Karpas-422 (cell line): Measurements from ENCODE around the gene RELA. TPM values are rescaled to one million over a fixed set of nuclear protein-coding genes. Genes with fewer than 3 reads are reported as not detected.

Experiments
- DNase-seq: peaks from one replicate; pipeline ENCODE4 v3.0.0-alpha.2; 2015
- H2AFZ ChIP-seq: fragments of 200-600 bp; sonication (generic); 2 replicates; pipeline ENCODE4 v1.6.1; 2014; ENCODE audit warnings: antibody characterized with exemption, low read length, mixed read lengths
- H3K27ac ChIP-seq: fragments of 200-600 bp; sonication (generic); 2 replicates; pipeline ENCODE4 v1.5.1; 2014; ENCODE audit warnings: mild to moderate bottlenecking, low read length, moderate library complexity
- H3K27me3 ChIP-seq: fragments of 200-600 bp; sonication (generic); 2 replicates; pipeline ENCODE4 v1.6.1; 2014; ENCODE audit warnings: low read length, mixed read lengths
- H3K36me3 ChIP-seq: fragments of 200-600 bp; sonication (generic); 2 replicates; pipeline ENCODE4 v1.6.1; 2014; ENCODE audit warnings: low read length, mixed read lengths; ENCODE audit not compliant: insufficient read depth
- H3K4me1 ChIP-seq: fragments of 200-600 bp; sonication (generic); 2 replicates; pipeline ENCODE4 v1.6.1; 2014; ENCODE audit warnings: mild to moderate bottlenecking, low read length, mixed read lengths
- H3K4me2 ChIP-seq: fragments of 200-600 bp; sonication (generic); 2 replicates; pipeline ENCODE4 v1.6.1; 2014; ENCODE audit warnings: low read length, low read depth, mild to moderate bottlenecking; ENCODE audit not compliant: poor library complexity, severe bottlenecking
- H3K4me3 ChIP-seq: fragments of 200-600 bp; sonication (generic); 2 replicates; pipeline ENCODE4 v1.5.1; 2014; ENCODE audit warnings: mild to moderate bottlenecking, antibody characterized with exemption, low read length, mixed read lengths
- H3K79me2 ChIP-seq: fragments of 200-600 bp; sonication (generic); 2 replicates; pipeline ENCODE4 v1.6.1; 2014; ENCODE audit warnings: mild to moderate bottlenecking, low read length, mixed read lengths
- H3K9ac ChIP-seq: fragments of 200-600 bp; sonication (generic); 2 replicates; pipeline ENCODE4 v1.6.0; 2014; ENCODE audit warnings: low read length
- H3K9me2 ChIP-seq: fragments of 200-600 bp; sonication (generic), shearing (Covaris generic); replicated peaks from 2 replicates; pipeline ENCODE4 v1.6.0; 2014; ENCODE audit warnings: mild to moderate bottlenecking, low read length, moderate library complexity; ENCODE audit not compliant: insufficient read depth
- H3K9me3 ChIP-seq: fragments of 300-700, 200-600 bp; sonication (generic); 2 replicates; pipeline ENCODE4 v1.6.1; 2014; ENCODE audit warnings: low read length, mixed read lengths
- H4K20me1 ChIP-seq: fragments of 200-600 bp; sonication (generic); 2 replicates; pipeline ENCODE4 v1.6.1; 2014; ENCODE audit warnings: mild to moderate bottlenecking, antibody characterized with exemption, low read length, low read depth; ENCODE audit not compliant: insufficient read depth
- total RNA-seq: library from RNA; depleted of rRNA; stranded (reverse); fragments of >200 nt; shearing (Covaris generic); gene quantifications from 2 replicates; pipeline ENCODE4 v1.2.3, GENCODE V29; 2014; ENCODE audit warnings: low replicate concordance

RELA gene
- total RNA-seq, 1 experiment from 2014 or later = 44.0 TPM

DNA sequence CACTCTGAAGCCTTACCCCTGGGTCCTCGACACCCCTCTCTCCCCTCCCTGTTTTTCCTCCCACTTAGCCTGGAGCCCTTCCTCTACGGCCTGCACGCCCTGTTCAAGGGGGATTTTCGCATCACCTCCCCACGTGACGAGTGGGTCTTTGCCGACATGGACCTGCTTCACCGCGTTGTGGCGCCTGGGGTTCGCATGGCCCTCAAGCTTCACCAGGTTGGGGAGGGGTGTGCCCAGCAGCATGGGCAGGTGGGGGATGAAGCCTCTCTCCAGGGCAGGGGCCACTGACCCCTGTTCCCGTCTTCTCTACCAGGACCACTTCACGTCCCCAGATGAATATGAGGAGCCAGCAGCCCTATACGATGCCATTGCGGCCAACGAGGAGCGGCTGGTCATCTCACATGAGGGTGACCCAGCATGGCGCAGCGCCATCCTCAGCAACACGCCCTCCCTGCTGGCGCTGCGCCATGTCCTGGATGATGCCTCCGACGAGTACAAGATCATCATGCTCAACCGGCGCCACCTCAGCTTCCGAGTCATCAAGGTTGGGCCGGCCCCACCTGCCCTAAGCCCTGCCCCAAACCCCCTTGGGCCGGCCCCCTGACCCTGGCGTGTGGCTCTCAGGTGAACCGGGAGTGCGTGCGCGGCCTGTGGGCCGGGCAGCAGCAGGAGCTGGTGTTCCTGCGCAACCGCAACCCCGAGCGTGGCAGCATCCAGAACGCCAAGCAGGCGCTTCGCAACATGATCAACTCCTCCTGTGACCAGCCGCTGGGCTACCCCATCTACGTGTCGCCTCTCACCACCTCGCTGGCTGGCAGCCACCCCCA lies 27.6 kb downstream of the RELA start:
- Histone ChIP-seq H3K9me3 (no peaks in the 10 kb centered on the region), H3K4me2 (no peak overlapping the region), H3K79me2 (no peaks in the 10 kb centered on the region), H3K27ac (no peak overlapping the region), H2AFZ (no peak overlapping the region), H3K9ac (no peak overlapping the region), H3K9me2 (no peaks in the 10 kb centered on the region), H3K4me3 (no peak overlapping the region), H3K36me3 (0 out of 2 replicates have a peak, but pooled peaks cover 5% of the 10 kb centered on the region), H3K4me1 (peaks cover 26% of the 10 kb centered on the region), H3K27me3 (no peaks in the 10 kb centered on the region), H4K20me1 (no peaks in the 10 kb centered on the region)
- no peak for DNase-seq

DNA sequence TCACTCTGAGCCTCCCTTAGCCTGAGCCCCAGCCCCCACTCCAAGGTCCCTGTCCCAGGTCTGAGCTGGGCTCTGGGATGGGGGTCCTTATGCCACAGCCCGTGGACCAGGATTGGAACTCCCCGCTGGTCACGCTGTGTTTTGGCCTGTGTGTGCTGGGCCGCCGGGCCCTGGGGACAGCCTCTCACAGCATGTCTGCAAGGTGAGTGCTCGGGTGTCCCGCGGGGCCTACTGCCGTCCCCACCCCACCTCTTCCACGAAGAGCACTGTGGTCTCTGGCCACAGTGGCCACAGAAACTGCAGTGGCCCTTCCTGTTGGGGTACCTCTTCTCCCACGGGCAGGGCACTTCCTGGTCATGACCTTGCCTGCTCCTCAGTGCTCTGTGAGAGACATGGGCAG lies 28.3 kb downstream of the RELA start:
- Histone ChIP-seq H3K27me3 (no peaks in the 10 kb centered on the region), H4K20me1 (no peaks in the 10 kb centered on the region), H3K27ac (no peak overlapping the region), H3K9me3 (no peaks in the 10 kb centered on the region), H3K9me2 (no peaks in the 10 kb centered on the region), H3K36me3 (0 out of 2 replicates have a peak, but pooled peaks cover 7% of the 10 kb centered on the region), H3K4me2 (no peak overlapping the region), H3K79me2 (no peaks in the 10 kb centered on the region), H3K4me1 (peaks cover 19% of the 10 kb centered on the region), H3K4me3 (no peak overlapping the region), H3K9ac (no peak overlapping the region), H2AFZ (no peak overlapping the region)
- DNase-seq = no peak

DNA sequence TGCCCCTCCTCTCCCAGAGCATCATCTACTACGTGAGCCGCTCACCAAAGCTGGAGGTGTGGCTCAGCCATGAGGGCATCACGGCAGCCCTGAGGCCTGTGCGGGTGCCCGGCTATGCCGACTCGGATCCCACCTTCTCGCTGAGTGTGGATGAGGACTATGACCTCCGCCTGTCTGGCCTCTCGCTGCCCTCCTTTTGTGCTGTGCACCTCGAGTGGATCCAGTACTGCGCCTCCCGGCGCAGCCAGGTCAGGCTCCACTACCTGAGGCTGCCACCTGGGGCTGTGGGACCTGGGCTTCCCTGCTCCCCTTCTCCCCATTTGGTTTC lies 28.6 kb downstream of the RELA start:
- Histone ChIP-seq H3K36me3 (peaks cover 8% of the 10 kb centered on the region; the same call in 1 of the 2 replicates), H3K79me2 (no peaks in the 10 kb centered on the region), H4K20me1 (no peaks in the 10 kb centered on the region), H3K9me2 (no peaks in the 10 kb centered on the region), H3K27me3 (no peaks in the 10 kb centered on the region), H3K9me3 (no peaks in the 10 kb centered on the region), H3K4me1 (peaks cover 15% of the 10 kb centered on the region), H2AFZ (no peak overlapping the region), H3K4me3 (no peak overlapping the region), H3K27ac (no peak overlapping the region), H3K9ac (no peak overlapping the region), H3K4me2 (no peak overlapping the region)
- no peak for DNase-seq

DNA sequence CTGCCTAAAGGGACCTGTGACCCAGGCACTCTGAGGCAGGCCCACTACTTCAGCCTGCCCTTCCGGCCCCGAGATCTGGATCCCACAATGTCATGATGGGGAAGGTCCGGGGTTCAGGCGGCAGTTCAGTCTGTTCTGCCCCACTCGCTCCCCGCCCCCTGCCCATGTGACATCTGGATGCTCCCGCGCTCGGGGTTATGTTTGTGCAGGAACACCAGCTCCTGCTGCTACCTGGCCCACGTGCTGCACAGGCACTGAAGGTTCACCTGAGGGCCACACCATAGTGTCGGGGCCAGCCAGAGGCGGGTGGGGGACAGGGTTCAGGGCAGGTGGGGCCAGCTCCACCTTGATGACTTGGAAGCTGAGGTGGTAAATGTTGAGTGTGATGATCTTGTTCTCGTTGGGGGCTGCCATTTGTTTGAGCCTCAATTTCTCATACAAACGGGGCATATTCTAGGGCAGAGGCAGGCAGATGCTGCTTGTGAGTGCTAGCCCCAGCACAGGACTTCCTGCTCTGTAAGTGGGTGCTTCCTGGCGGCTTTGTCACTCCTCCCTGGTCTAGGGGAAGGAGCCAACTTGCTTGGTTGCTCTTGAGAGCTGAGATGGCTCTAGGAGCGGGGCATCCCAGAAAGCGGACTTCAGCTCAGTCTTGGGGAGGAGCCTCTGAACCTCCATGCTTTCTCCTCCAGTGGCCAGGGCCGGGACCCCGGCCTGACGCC lies 29.2 kb downstream of the RELA start:
- Histone ChIP-seq H3K9me3 (no peaks in the 10 kb centered on the region), H3K4me2 (no peak overlapping the region), H3K4me1 (peaks cover 10% of the 10 kb centered on the region), H3K9ac (no peak overlapping the region), H3K4me3 (no peak overlapping the region), H3K27me3 (no peaks in the 10 kb centered on the region), H3K36me3 (peaks cover 8% of the 10 kb centered on the region; the same call in 1 of the 2 replicates), H4K20me1 (no peaks in the 10 kb centered on the region), H3K27ac (no peak overlapping the region), H3K9me2 (no peaks in the 10 kb centered on the region), H2AFZ (no peak overlapping the region), H3K79me2 (no peaks in the 10 kb centered on the region)
- DNase-seq = no peak

DNA sequence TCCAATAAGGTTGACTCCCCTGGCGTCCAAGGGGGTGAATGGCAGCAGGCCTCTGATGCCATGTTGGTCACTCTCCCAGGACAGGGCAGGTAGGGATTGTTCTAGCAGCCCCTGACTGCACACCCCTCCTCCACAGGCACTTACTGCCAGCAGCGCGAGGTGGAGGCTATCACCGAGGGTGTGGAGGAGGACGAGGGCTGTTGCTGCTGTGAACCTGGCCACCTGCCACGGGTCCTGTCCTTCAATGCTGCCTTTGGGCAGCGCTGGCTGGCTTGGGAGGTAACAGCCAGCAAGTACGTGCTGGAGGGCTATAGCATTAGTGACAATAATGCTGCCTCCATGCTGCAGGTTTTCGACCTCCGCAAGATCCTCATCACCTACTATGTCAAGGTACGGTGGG lies 32.5 kb downstream of the RELA start:
- DNase-seq = no peak
- Histone ChIP-seq H4K20me1 (0 out of 2 replicates have a peak, but pooled peaks cover 9% of the 10 kb centered on the region), H3K4me3 (no peak overlapping the region), H3K4me2 (no peak overlapping the region), H2AFZ (no peak overlapping the region), H3K9ac (no peak overlapping the region), H3K27me3 (no peaks in the 10 kb centered on the region), H3K36me3 (peaks cover 25% of the 10 kb centered on the region; the same call in 1 of the 2 replicates), H3K4me1 (no peaks in the 10 kb centered on the region), H3K9me3 (no peaks in the 10 kb centered on the region), H3K9me2 (no peaks in the 10 kb centered on the region), H3K79me2 (no peaks in the 10 kb centered on the region), H3K27ac (no peak overlapping the region)

DNA sequence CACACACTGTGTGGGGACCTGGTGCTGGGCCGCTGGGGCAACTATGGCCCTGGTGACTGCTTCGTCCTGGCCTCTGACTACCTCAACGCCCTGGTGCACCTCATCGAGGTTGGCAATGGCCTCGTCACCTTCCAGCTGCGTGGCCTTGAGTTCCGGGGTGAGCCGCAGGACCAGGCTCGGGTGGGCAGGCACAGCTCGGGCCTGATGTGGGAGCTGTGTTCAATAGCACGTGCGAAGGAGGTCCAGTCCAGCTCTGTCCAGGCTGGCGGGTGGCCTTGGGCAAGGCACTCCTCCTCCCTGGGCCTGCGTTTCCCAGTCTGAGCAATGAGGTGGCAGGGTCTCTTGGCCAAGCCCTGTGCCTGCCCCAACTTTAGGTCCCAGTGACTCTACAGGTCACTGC lies 33.1 kb downstream of the RELA start:
- no peak for DNase-seq
- H4K20me1 ChIP-seq = 0 out of 2 replicates have a peak, but pooled peaks cover 9% of the 10 kb centered on the region
- no peak overlapping the region for H3K27ac ChIP-seq
- no peaks in the 10 kb centered on the region for H3K79me2 ChIP-seq
- H3K4me2 ChIP-seq = no peak overlapping the region
- no peak overlapping the region for H2AFZ ChIP-seq
- no peaks in the 10 kb centered on the region for H3K4me1 ChIP-seq
- no peak overlapping the region for H3K4me3 ChIP-seq
- H3K9ac ChIP-seq = no peak overlapping the region
- no peaks in the 10 kb centered on the region for H3K9me2 ChIP-seq
- H3K27me3 ChIP-seq = no peaks in the 10 kb centered on the region
- H3K36me3 ChIP-seq = peaks cover 20% of the 10 kb centered on the region; the same call in 1 of the 2 replicates
- H3K9me3 ChIP-seq = no peaks in the 10 kb centered on the region

DNA sequence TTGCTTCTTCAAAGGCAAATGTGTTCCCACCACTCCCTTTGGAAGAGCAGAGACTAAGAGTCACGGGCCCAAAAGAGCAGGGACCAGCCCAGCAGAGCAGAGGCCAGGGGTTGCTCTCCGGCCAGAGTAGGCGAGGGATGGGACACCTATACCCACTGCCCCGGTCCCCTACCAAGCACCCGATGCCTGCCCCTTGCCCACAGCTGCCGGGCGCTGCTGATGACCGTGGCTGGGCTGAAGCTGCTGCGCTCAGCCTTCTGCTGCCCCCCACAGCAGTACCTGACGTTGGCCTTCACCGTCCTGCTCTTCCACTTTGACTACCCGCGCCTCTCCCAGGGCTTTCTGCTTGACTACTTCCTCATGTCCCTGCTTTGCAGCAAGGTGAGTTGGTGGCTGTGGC lies 35.5 kb downstream of the RELA start:
- H3K9ac ChIP-seq = no peak overlapping the region
- H3K36me3 ChIP-seq = peaks cover 20% of the 10 kb centered on the region; the same call in 1 of the 2 replicates
- no peaks in the 10 kb centered on the region for H3K27me3 ChIP-seq
- DNase-seq = no peak
- 0 out of 2 replicates have a peak, but pooled peaks cover 9% of the 10 kb centered on the region for H4K20me1 ChIP-seq
- no peaks in the 10 kb centered on the region for H3K9me2 ChIP-seq
- H3K4me2 ChIP-seq = no peak overlapping the region
- H3K9me3 ChIP-seq = no peaks in the 10 kb centered on the region
- H3K4me1 ChIP-seq = no peaks in the 10 kb centered on the region
- H2AFZ ChIP-seq = no peak overlapping the region
- no peak overlapping the region for H3K4me3 ChIP-seq
- H3K27ac ChIP-seq = no peak overlapping the region
- no peaks in the 10 kb centered on the region for H3K79me2 ChIP-seq

DNA sequence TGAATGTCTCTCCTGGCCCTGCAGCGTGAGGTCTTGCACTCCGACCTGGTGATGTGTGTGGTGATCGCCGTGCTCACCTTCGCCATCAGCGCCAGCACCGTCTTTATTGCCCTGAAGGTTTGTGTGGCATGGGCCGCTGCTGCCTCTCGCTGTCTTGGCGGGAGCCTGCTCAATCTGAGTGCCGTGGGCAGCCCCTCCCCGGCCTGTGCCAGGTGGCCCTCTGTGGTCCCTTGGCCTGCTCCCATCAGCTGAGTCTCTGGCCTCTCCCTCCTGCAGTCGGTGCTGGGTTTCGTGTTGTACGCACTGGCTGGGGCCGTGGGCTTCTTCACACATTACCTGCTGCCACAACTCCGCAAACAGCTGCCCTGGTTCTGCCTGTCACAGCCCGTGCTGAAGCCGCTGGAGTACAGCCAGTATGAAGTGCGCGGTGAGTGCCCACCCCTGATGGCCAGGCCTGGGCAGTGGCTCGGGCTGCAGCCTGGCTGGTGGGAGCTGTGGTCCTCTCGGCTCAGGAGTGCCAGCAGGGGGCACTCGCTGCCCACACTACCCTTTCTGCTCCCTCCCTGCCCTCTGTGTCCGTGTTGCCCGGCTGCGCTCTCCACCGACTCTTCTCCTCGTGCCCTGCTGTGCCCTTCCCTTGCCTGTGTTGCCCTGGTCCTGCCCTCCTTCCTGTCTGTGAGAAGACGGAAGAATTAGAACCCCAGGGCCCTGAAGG lies 36.9 kb downstream of the RELA start:
- Histone ChIP-seq H4K20me1 (0 out of 2 replicates have a peak, but pooled peaks cover 9% of the 10 kb centered on the region), H3K9me2 (no peaks in the 10 kb centered on the region), H3K4me1 (no peaks in the 10 kb centered on the region), H3K4me2 (no peak overlapping the region), H3K9ac (no peak overlapping the region), H2AFZ (no peak overlapping the region), H3K36me3 (peaks cover 20% of the 10 kb centered on the region; the same call in 1 of the 2 replicates), H3K27me3 (no peaks in the 10 kb centered on the region), H3K27ac (no peak overlapping the region), H3K4me3 (no peak overlapping the region), H3K9me3 (no peaks in the 10 kb centered on the region), H3K79me2 (no peaks in the 10 kb centered on the region)
- DNase-seq = peak; percentile 76
